COLO829 (cell line): ENCODE measurements around the gene ARL17A.
"Not testable (repeated sequence)": the region's sequence is repeated elsewhere in the genome, so short reads cannot be mapped to it uniquely, and the experiment has no call there.

Experiments used
- DNase-seq: peaks from one replicate; pipeline ENCODE4 v3.0.0; 2012; ENCODE audit warnings: low spot score

The ARL17A gene

GRCh38 chr17:46579083-46580075 lies at the start of gene ARL17A:
TSS of gene ARL17A (minus strand) at chr17:46579691. CDS start at chr17:46576322, 3,369 bp downstream.
- not testable (repeated sequence) for DNase-seq

- DNase-seq: not testable (repeated sequence)
These were observed 49.4 kb upstream of the ARL17A start for GRCh38 chr17:46628753-46629436.

GRCh38 chr17:46627452-46627851 lies 48.0 kb upstream of the ARL17A start:
- DNase-seq: not testable (repeated sequence)

- not testable (repeated sequence) for DNase-seq
These were observed 45.2 kb upstream of the ARL17A start for GRCh38 chr17:46624726-46625125.

GRCh38 chr17:46623790-46624189 lies 44.3 kb upstream of the ARL17A start:
- DNase-seq: not testable (repeated sequence)

- not testable (repeated sequence) for DNase-seq
These were observed 39.5 kb upstream of the ARL17A start for GRCh38 chr17:46618975-46619374.

- not testable (repeated sequence) for DNase-seq
These were observed 37.6 kb upstream of the ARL17A start for GRCh38 chr17:46617121-46617520.

GRCh38 chr17:46613876-46614275 lies 34.4 kb upstream of the ARL17A start:
- DNase-seq: not testable (repeated sequence)

GRCh38 chr17:46611304-46611703 lies 31.8 kb upstream of the ARL17A start:
- not testable (repeated sequence) for DNase-seq

- not testable (repeated sequence) for DNase-seq
These were observed 23.6 kb upstream of the ARL17A start for GRCh38 chr17:46603125-46603524.

GRCh38 chr17:46600767-46601166 lies 21.3 kb upstream of the ARL17A start:
- DNase-seq: not testable (repeated sequence)

- DNase-seq: not testable (repeated sequence)
These were observed 18.9 kb upstream of the ARL17A start for GRCh38 chr17:46598344-46598931.

GRCh38 chr17:46591332-46591731 lies 11.8 kb upstream of the ARL17A start:
- not testable (repeated sequence) for DNase-seq

- DNase-seq: not testable (repeated sequence)
These were observed 11.0 kb upstream of the ARL17A start, which contains the start of gene NSF for GRCh38 chr17:46590157-46591146. TSS of gene NSF (plus strand) at chr17:46590669. CDS start at chr17:46590776, 107 bp downstream.

- not testable (repeated sequence) for DNase-seq
These were observed 6.0 kb upstream of the ARL17A start for GRCh38 chr17:46585444-46585843.

GRCh38 chr17:46580082-46580481 lies 591 bp upstream of the ARL17A start:
- not testable (repeated sequence) for DNase-seq

- not testable (repeated sequence) for DNase-seq
These were observed 7.7 kb downstream of the ARL17A start for GRCh38 chr17:46571796-46572195.

GRCh38 chr17:46566980-46567379 lies 12.5 kb downstream of the ARL17A start:
- DNase-seq: not testable (repeated sequence)

- DNase-seq: not testable (repeated sequence)
These were observed 13.2 kb downstream of the ARL17A start for GRCh38 chr17:46566284-46566683.

- DNase-seq: not testable (repeated sequence)
These were observed 19.4 kb downstream of the ARL17A start for GRCh38 chr17:46560048-46560447.

- DNase-seq: not testable (repeated sequence)
These were observed 20.3 kb downstream of the ARL17A start for GRCh38 chr17:46559155-46559554.
